Esophagus muscularis mucosa (tissue), 3 donors: ENCODE results near the gene RNF11.

Experiments used
- CTCF ChIP-seq, 3 experiments: fragments of 200-600 bp in 2 of 3; fragments of 450-650 bp in 1 of 3; sonication (generic) in 2 of 3; IDR thresholded peaks; one replicate each; pipeline ENCODE4 v1.5.1; 2017 to 2019; ENCODE audit warnings: antibody characterized with exemption in 3 of 3, mild to moderate bottlenecking in 2 of 3, moderate library complexity in 1 of 3
- POLR2A ChIP-seq: fragments of 450-650 bp; IDR thresholded peaks from one replicate; pipeline ENCODE4 v1.6.1; 2017; ENCODE audit warnings: antibody characterized with exemption, moderate library complexity, mild to moderate bottlenecking, low read depth

GRCh38 chr1:51308636-51309035 is 72.6 kb downstream of the RNF11 start:
- TF ChIP-seq CTCF (IDR thresholded peaks at IDR 0.05) (no peak), POLR2A (no peak)
